HepG2 (cell line): ENCODE data around the gene RHOBTB3. TPM values are rescaled to one million over a fixed set of nuclear protein-coding genes. Genes with fewer than 3 reads are reported as not detected.
A peak's percentile ranks its signal among the peaks of the same experiment; 100 is the strongest.

Experiments used
- CHCHD3 ChIP-seq: sonication (generic); formaldehyde crosslinking; IDR thresholded peaks from 2 replicates; pipeline ENCODE4 v1.8.0; 2022; ENCODE audit warnings: mild to moderate bottlenecking, missing genetic modification reagents, moderate library complexity
- CTCF ChIP-seq: sonication (generic); formaldehyde crosslinking; IDR thresholded peaks from 2 replicates; pipeline ENCODE4 v1.5.0; 2020; ENCODE audit warnings: mild to moderate bottlenecking, missing genetic modification reagents, moderate library complexity
- ETV5 ChIP-seq: IDR thresholded peaks from 2 replicates; pipeline ENCODE4 v1.6.1; 2018; ENCODE audit warnings: missing biosample characterization, missing genetic modification reagents, inconsistent platforms, borderline replicate concordance
- FOSL2 ChIP-seq: sonication (generic); formaldehyde crosslinking; IDR thresholded peaks from 2 replicates; pipeline ENCODE4 v1.4.0; 2020; ENCODE audit warnings: missing genetic modification reagents
- FOXA3 ChIP-seq: IDR thresholded peaks from 2 replicates; pipeline ENCODE4 v1.6.1; 2016; ENCODE audit warnings: missing genetic modification reagents, missing compliant biosample characterization
- KDM5A ChIP-seq: fragments of 200-600 bp; sonication (generic); IDR thresholded peaks from 2 replicates; pipeline ENCODE4 v1.7.0; 2018; ENCODE audit warnings: antibody characterized with exemption, mild to moderate bottlenecking, low read length, borderline replicate concordance
- PRDM4 ChIP-seq: sonication (generic); formaldehyde crosslinking; IDR thresholded peaks from 2 replicates; pipeline ENCODE4 v1.9.0; 2021; ENCODE audit warnings: missing genetic modification reagents, borderline replicate concordance
- ZBTB3 ChIP-seq: sonication (generic); formaldehyde crosslinking; IDR thresholded peaks from 2 replicates; pipeline ENCODE4 v1.4.0; 2020; ENCODE audit warnings: low read depth, mild to moderate bottlenecking, moderate library complexity, missing genetic modification reagents, borderline replicate concordance
- ZBTB33 ChIP-seq: sonication (generic); formaldehyde crosslinking; IDR thresholded peaks from 2 replicates; pipeline ENCODE4 v1.4.0; 2020; ENCODE audit warnings: missing genetic modification reagents
- ZBTB39 ChIP-seq: sonication (generic); formaldehyde crosslinking; IDR thresholded peaks from 2 replicates; pipeline ENCODE4 v1.5.0; 2020; ENCODE audit warnings: missing genetic modification reagents
- ZNF142 ChIP-seq: sonication (generic); formaldehyde crosslinking; IDR thresholded peaks from 2 replicates; pipeline ENCODE4 v1.4.0; 2020; ENCODE audit warnings: missing genetic modification reagents
- ZNF577 ChIP-seq: sonication (generic); formaldehyde crosslinking; IDR thresholded peaks from 2 replicates; pipeline ENCODE4 v1.4.0; 2020; ENCODE audit warnings: mild to moderate bottlenecking, low read depth, missing genetic modification reagents, borderline replicate concordance
- polyA plus RNA-seq, 8 experiments: library from polyadenylated mRNA; depleted of rRNA in 3 of 8; stranded (reverse) in 7 of 8; unstranded in 1 of 8; fragments of >200 nt; fragmentation: Illumina TruSeq in 4 of 8; extraction: Trizol in 4 of 8; gene quantifications; 2 replicates each; pipeline versions ENCODE4 v1.2.1 to v1.2.3, GENCODE V29; 2011 to 2016; ENCODE audit warnings: low read depth in 4 of 8, missing spikeins in 1 of 8, mixed read lengths in 1 of 8; ENCODE audit not compliant: insufficient read depth in 1 of 8
- total RNA-seq, 5 experiments: library from RNA; depleted of rRNA; stranded (reverse); fragments of >200 nt; fragmentation: Illumina TruSeq; extraction: Trizol; gene quantifications; 2 replicates each; pipeline ENCODE4 v1.2.3, GENCODE V29; 2016; ENCODE audit warnings: low read depth in 1 of 5

Gene RHOBTB3
- total and polyA plus RNA-seq, 2 of the 13 experiments (the other 11 are each of a cell fraction or from before 2014, with no cell fraction given): 31.6 to 35.4 TPM

GRCh38 chr5:95730730-95731570, at the start of gene RHOBTB3 (continued):
- TF ChIP-seq KDM5A (peak; percentile 49; the same call in 1 of the 2 replicates), CHCHD3 (CRISPR knock-in tag) (0 out of 2 replicates have a peak, but pooled peaks have one; percentile 5), ZNF577 (no peak), ZBTB3 (no peak), ZBTB39 (CRISPR knock-in tag) (no peak), ZNF142 (no peak), ETV5 (CRISPR knock-in tag) (0 out of 2 replicates have a peak, but pooled peaks have one; percentile 6), ZBTB33 (CRISPR knock-in tag) (no peak), PRDM4 (CRISPR knock-in tag) (no peak), FOXA3 (CRISPR knock-in tag) (peak; percentile 69), FOSL2 (CRISPR knock-in tag) (0 out of 2 replicates have a peak, but pooled peaks have one; percentile 28), CTCF (CRISPR knock-in tag) (peak; percentile 17; the same call in 1 of the 2 replicates)
